ENCODE results near the gene PPARG.

Gene PPARG

DNA sequence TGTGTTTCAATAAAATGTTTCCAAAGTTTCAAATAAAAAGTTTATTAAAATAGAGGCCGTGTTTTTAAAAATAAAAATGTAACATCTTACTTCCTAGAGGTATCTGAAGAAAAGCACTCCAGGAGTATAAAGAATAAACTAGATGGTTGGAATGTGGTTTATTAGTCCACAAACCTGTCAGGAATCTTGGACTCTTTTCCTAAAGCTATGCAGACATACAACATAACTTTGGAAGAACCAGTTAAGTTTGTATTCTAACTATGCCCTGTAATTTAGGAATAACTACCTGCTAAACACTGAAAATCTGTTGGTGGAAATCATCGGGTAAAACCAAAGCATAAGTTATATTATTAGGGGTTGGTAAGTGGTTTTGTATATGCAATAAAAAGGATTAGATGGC, 51.6 kb downstream of the PPARG start:
- in situ Hi-C loops (cut with HindIII; ENCODE audit: low sequenced_read_pairs): no loop called here

DNA sequence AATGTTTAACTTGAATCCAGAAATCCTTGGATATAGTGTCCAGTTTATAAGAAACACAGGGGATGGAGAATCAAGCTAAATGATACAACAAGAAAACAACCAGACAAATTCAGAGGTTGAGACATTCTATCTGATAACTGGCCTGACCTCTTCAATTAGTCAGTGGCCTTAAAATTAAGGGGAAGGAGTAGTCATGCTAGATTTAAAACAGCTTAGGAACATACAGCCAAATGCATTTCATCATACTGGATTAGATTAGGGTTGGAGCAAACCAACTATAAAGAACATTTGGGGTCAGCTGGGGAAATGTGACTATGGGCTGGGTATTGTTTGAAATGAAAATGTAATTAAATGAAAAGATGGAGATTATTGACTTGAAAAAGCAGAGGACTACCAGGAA, 53.3 kb downstream of the PPARG start:
- in situ Hi-C loops (cut with HindIII; ENCODE audit: low sequenced_read_pairs): no loop called here

DNA sequence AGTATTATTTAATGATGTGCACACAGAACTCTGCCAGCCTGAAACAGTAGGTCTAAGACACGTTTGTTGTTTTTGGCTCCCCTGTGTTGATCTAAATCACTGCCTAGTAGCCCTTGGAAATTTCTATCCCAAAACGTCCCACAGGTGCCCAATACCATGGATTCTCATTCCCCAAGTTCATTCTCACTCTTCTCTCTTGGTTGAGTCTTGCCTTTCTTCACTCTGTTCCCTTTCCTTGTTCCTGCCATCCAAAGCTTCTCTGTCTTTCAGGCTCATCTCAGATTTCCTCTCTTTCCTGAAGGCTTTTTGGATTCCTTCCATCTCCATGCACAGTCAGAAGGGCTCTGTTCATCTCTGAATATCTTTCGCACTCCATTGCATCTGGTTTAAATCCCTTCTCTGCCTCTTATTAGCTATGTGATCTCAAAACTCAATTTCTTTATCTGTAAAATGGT, 54.2 kb downstream of the PPARG start:
- in situ Hi-C loops (cut with HindIII; ENCODE audit: low sequenced_read_pairs): no loop called here

DNA sequence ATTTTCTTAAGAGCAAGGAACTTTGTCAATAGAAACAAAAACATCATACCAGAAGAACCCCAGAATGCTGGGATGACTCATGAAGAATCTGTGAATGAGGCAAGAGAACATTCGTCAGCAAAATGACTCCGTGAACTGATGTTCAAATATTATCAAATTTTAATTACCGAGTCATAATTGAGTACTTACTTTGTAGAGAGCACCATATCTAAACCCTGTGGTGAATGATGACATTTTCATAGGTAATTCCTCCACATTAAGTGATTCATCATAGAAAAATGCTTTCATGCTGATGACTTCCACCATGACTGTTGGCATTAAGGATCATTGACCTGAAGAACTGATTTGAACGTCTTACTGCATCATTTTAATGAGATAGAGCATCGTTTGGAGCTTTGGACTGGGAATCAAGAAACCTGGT, 56.3 kb downstream of the PPARG start:
- in situ Hi-C loops (cut with HindIII; ENCODE audit: low sequenced_read_pairs): no loop called here

DNA sequence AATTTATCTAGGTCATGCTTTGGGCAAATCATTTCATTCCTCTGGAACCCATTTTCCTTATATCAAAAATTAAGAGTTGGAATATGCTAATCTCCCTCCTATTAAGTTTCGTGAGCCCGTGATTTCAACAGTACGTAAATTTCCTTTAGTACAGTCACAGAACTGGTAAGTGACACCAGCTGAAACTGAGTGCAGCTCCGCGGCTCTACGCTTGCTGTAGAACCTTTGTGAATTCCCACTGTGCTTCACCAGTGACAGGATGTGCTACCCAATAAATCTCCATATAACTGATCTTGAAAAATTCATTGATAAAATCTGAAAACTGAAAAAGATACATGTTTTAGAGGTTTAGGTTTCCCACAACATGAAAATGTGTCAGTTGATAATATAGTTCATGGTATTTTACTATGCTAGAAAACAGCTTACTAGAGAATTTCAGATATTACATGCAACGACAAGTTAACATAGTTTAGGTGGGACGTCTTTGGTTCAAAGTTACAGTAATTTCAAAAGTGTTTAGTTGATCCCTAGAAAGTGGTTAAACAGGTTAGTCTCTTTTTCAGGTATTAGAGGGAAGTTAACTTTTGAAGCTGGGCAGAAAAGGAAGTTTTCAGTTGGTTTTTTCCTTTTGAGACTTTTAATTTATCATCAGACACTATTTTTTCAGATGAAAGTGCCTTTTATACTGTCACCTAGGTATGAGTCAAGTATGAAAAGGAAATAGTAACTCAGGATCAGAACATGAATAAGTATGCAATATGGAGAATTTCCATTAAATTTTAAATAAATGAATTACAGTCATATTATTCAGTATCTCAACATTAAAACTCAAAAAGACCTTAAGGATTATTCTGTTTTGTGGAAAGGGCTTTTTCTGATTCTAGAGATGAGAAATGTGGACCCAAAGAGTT, 57.0 kb downstream of the PPARG start:
- in situ Hi-C loops (cut with HindIII; ENCODE audit: low sequenced_read_pairs): no loop called here

DNA sequence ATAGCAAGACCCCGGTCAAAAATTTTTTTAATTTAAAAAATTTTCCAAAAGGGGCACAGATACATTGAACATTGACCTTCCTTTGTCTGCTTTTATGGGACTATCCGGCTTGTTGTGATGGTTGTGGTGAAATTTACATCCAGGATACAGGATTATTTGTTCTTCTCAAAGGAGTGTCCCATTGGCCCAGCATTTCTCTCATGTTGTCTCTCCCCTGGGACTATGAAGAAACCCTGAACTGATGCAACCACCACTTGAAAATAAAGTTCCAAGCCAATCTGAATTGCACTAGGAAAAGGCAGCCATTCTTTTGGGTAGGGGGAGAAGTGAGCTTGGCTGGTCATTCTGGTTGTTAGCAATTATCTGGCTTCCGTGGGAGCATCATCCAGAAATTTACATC, 58.4 kb downstream of the PPARG start:
- in situ Hi-C loops (cut with HindIII; ENCODE audit: low sequenced_read_pairs): no loop called here

DNA sequence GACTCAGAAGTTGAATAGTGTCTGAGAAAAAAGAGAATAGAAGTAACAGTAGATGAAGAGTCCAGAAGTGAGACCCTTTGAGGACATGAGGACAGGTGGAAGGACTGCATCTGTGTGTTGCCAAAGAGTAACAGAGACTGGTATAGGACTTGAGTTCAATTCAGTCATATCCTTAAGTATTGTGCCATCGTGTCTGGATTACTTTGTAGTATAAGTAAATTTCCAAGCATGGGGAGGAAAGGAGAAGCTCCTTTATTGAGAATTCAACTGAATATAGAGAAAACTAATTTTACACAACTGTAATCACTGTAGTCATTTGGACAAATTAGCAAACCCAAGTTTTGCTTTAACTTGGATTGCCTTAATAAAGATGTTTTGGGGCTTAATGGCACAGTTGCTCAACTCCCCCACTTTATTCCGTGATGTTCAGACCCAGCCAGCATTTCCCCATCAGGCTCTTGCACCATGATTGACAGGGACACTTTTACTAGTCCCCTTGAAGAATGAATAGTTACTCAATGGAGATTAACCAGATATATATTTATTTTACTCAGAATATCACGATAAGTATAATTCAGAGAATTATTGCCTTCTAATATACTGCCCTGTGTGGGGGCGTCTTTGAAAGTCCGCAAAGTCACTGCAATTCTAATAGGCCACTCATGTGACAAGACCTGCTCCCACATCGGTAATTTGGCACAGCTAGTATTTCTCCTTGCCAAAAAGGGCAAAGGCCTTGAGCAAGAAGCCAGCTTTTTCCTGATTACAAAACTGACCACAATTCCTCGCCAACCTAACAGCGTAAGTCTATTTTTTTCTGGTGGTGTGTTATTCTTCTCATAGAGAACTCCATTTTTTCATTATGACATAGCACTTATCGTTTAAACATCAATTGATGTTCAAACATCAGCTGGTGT, 61.3 kb downstream of the PPARG start:
- in situ Hi-C loops (cut with HindIII; ENCODE audit: low sequenced_read_pairs): loop anchor here (5.0 kb wide), 2 partner anchors 42 to 107 kb away; no protein-coding TSS in a partner anchor

DNA sequence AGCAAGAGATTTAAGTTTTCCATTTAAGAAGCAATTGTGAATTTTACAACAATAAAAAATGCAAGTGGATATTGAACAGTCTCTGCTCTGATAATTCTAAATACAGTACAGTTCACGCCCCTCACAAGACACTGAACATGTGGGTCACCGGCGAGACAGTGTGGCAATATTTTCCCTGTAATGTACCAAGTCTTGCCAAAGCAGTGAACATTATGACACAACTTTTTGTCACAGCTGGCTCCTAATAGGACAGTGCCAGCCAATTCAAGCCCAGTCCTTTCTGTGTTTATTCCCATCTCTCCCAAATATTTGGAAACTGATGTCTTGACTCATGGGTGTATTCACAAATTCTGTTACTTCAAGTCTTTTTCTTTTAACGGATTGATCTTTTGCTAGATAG, 62.3 kb downstream of the PPARG start:
- in situ Hi-C loops (cut with HindIII; ENCODE audit: low sequenced_read_pairs): loop anchor here (5.0 kb wide), 2 partner anchors 41 to 106 kb away; no protein-coding TSS in a partner anchor

DNA sequence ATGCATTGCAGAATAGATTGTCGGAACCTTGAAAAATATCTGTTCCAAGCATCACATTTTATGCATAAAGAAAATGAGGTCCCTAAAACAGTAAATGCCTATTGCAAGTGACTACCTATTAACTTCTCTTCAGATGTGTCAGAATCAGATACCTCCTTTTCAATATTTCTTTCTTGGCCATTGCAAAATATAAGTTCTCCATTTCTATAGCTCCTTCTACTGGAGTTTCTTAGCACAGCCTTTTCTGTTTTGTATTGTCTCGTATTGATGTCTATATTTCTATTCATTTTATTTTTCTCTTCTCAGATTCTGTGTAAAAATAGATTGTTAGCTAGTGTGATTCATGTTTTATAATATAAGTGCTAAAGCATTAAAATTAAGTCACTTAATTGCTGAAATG, 63.4 kb downstream of the PPARG start:
- in situ Hi-C loops (cut with HindIII; ENCODE audit: low sequenced_read_pairs): loop anchor here (5.0 kb wide), 2 partner anchors 40 to 105 kb away; no protein-coding TSS in a partner anchor

DNA sequence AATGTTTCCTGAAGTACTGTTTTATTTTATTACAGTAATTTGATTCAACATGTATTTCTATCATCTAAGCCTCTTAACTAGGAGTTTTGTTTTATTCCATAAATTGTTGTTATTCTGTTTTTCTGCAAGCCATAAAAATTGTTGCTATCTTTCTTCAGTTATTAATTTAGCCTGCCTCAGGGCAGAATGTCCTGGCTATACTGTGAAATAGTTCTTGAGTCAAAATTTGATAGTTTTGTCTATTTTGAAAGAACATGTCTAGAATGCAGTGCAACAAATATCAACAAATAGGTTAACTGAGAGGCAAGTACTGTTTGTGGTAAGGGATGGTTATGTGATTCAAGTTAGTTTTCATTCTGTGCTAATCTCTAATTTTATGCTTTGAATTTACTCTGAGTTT, 63.9 kb downstream of the PPARG start:
- in situ Hi-C loops (cut with HindIII; ENCODE audit: low sequenced_read_pairs): loop anchor here (5.0 kb wide), 2 partner anchors 40 to 105 kb away; no protein-coding TSS in a partner anchor

DNA sequence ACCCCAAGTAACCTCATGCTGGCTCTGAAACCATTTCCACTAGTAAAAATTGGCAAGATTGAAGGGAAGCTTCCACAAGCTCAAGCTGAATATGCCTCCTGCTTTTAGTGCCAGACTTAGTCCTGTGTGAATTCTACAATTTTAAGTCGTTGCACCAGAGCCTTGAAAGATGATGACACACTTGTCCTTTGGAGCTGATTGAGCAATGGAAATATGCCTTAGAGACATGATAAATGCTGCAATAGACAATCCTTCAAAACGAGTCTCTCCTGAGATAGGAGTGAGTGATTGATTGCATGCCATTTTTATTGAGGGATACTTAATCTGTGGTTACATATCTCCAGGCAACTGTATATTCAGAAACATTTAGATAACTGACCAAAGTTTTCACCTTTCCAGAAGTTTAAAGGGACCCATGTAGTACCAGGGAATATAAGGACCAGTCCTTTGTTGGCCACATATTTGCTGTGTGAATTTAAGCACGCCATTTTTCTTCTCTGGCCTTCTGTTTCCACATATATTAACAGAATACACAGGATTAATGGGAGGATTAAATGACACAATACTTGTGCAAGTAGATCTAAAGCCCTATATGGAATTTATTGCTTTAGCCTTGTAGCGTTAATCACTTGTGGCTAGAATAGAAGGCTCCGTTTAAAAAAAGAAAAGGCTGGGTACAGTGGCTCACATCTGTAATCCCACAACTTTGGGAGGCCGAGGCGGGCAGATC, 65.1 kb downstream of the PPARG start:
- in situ Hi-C loops (cut with HindIII; ENCODE audit: low sequenced_read_pairs): loop anchor here (5.0 kb wide), 2 partner anchors 38 to 103 kb away; no protein-coding TSS in a partner anchor

DNA sequence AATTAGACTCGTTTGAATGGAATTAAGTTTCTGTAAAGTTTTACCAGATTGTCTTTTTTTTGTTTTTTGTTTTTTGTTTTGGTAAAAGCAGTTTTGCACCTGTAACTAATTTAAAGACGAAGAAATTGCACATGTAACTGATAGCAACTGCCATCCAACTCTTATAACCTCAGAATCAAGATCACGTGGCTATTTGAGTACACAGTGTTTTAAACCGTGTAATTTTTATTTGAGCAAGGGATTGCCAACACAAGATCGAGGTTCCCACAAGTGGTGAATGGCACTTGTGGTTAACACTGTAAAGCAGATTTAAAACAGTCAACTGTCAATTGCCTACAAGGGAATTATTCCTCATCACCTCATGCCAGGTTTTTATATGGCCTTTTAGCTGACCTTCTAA, 67.3 kb downstream of the PPARG start:
- in situ Hi-C loops (cut with HindIII; ENCODE audit: low sequenced_read_pairs): no loop called here

DNA sequence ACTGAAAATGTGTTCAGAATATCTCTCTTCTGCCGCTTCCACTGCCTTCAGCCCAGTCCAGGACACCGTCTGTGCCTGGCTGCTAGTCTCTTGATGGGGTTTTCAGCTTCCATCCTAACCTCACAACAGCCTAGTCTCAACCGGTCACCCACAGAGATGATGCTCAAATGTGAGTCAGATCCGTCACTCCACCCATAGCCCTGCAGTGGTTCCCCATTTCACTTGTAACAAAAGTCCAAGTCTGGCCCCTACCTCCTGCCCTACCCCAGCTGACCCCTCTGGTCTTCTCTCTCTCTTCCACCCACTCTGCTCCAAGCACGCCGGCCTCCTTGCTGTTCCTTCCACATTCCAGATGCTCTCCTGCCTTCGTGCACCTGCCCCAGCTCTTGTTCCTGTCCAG, 68.1 kb downstream of the PPARG start:
- in situ Hi-C loops (cut with HindIII; ENCODE audit: low sequenced_read_pairs): no loop called here

DNA sequence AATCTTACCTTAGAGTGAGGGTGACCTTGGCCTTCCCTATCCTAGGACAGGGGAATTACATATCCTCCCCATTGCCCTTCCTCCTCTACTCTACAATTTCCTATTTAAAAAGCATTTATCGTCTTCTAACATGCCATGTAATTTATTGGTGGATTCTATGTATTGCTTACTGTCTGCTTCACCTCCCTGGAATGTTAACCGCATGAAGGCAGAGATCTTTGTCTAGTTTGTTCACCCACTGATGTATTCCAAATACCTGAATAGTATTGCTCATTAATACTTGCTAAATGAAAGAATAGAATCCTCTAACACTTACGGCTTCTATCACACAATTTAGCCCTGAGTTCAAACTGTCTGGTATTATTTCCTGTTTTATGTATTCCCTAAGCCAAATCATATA, 68.6 kb downstream of the PPARG start:
- in situ Hi-C loops (cut with HindIII; ENCODE audit: low sequenced_read_pairs): no loop called here

DNA sequence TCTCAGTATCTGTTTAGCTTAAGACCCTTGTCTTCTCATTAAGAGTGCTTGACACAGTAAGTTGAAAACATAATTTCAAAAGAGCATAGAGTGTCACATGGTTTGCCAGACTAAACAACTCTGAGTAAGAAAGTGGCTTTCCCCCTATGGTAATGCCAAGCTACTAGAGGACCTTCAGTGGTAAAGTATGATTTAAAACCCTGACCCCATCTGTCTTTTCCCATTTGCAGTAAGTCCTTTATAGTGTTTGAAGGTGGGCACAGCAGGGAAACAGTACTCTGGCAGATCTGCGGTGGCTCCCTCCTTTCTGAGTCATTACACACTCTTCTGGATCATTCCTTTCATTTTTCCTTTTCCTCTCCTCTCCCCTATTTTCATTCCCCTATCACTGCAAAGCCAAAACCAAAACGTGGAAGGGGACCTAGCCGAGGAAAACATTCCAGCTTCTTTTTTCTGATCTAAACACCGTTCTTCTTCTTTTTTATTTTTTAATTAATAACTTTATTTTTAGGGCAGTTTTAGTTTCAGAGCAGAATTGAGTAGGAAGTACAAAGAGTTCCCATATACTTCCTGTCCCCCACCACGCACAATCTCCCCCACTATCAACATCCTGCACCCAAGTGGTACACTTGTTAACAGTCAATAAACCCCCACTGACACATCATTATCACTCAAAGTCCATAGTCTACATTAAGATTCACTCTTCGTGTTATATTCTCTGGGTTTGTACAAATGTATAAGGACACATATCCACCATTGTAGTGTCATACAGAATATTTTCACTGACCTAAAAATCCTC, 74.7 kb downstream of the PPARG start:
- in situ Hi-C loops (cut with HindIII; ENCODE audit: low sequenced_read_pairs): no loop called here

DNA sequence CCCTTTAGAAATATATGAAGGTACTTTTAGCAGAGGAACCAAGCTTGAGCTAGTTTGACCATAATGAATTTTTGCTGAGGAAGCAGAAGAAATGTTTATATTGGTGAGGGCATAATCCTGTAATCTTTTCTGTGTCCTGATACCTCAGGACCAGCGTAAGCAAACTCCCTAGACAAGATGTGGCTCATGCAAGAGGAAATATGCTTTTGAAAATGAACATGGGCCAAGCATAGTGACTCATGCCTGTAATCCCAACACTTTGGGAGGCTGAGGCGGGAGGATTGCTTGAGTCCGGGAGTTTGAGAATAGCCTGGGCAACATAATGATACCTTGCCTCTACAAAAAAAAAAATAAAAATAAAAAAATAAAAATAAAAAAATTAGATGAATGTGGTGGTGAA, 78.5 kb downstream of the PPARG start:
- in situ Hi-C loops (cut with HindIII; ENCODE audit: low sequenced_read_pairs): no loop called here

DNA sequence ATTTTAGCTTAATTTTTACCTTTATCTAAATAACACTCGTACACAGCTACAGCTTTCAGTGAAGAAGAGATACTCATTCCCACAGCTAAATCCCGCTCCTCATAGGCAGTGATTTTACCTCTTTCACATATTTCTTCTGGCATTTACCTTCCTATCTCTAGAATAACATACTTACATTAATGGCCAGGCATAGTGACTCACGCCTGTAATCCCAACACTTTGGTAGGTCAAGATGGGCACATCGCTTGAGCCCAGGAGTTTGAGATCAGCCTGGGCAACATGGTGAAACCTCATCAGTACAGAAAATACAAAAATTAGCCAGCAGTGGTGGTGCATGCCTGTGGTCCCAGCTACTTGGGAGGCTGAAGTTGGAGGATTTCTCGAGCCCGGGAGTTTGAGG, 80.2 kb downstream of the PPARG start:
- in situ Hi-C loops (cut with HindIII; ENCODE audit: low sequenced_read_pairs): no loop called here

DNA sequence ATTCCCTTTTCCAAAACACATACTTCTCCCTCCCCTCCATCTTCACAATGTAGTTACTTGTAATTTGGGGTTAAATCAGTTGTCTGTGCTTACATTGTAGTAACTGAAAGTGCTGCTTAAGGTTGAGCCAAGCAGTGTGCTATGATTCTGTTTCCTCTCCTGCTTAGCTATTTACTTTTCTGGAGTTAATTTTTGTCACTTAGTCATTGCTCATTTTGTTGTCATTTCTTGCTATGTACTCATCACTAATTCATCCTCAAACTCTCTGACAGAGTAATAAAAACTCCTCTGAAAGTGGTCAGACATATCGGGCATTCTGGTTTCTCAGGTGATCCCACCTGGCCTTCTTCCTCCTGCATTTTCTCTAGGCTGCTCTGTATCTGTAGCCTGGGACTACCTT, 80.7 kb downstream of the PPARG start:
- in situ Hi-C loops (cut with HindIII; ENCODE audit: low sequenced_read_pairs): no loop called here

DNA sequence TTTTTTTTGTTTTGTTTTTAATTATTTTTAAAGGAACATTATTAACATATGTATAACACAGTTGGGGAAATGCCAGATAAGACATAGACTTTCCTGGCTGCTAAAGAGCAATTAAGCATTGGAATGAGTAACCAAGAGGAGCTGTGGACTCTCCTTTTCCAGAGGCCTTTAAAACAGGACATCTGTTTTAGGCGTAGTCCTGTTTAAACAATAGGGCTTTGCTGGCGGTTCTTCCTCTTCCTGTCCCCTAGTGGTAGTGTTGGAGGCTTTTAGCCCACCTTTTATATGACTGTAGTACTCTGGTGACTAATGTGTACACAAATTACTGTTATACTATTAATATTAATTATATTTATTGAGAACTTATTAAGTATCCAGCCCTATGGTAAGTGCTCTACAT, 81.9 kb downstream of the PPARG start:
- in situ Hi-C loops (cut with HindIII; ENCODE audit: low sequenced_read_pairs): no loop called here

Data from endothelial cell of hepatic sinusoid (primary cell).